ENCODE data around the gene SLC26A9.
"Not testable (repeated sequence)": the region's sequence is repeated elsewhere in the genome, so short reads cannot be mapped to it uniquely, and the experiment has no call there.

Gene SLC26A9

DNA sequence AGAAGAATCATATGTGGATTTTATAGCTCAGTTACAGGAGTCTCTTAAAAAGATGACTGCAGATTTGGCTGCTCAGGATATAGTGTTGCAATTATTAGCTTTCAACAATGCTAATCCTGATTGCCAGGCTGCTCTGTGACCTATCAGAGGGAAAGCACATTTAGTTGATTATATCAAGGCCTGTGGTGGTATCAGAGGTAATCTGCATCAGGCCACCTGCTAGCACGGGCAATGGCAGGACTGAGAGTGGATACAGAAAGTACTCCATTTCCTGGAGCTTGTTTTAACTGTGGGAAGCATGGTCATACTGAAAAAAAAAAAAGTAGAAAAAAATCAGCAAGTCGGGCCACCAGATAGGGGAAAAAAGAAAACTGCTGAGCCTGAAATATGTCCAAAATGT is 51.1 kb downstream of the SLC26A9 start:
- H3K56ac ChIP-seq (ENCODE audit: low read length); H3K4ac ChIP-seq (ENCODE audit: low read depth, low read length); H3K4me3 ChIP-seq (ENCODE audit: low read length); H4K5ac ChIP-seq (ENCODE audit: low read length); DNase-seq; H2BK15ac ChIP-seq (replicated peaks; ENCODE audit: low read depth); H2AK5ac ChIP-seq (ENCODE audit: low read length); H3K4me2 ChIP-seq (ENCODE audit: low read length); H3K27me3 ChIP-seq (ENCODE audit: insufficient read depth, low read length, poor library complexity); H3K18ac ChIP-seq (ENCODE audit: low read length); H3K23ac ChIP-seq (ENCODE audit: low read length); H3K9ac ChIP-seq (ENCODE audit: low read length); H3K4me1 ChIP-seq (ENCODE audit: control insufficient read depth, low read depth, low read length); H3K36me3 ChIP-seq (ENCODE audit: control insufficient read depth, insufficient read depth, low read length); H2BK120ac ChIP-seq (ENCODE audit: low read depth, low read length); H4K8ac ChIP-seq (ENCODE audit: low read depth, low read length); H3K79me2 ChIP-seq (ENCODE audit: control insufficient read depth, insufficient read depth, low read length); H3K79me1 ChIP-seq (ENCODE audit: low read length); H3K27ac ChIP-seq (ENCODE audit: low read depth, low read length); H2BK5ac ChIP-seq (ENCODE audit: low read length): not testable (repeated sequence)
- WGBS (ENCODE audit: extremely low coverage, insufficient coverage, low lambda C conversion rate): no CpG with 5 or more reads among the region's 2 CpGs

- not testable (repeated sequence) for H4K5ac ChIP-seq (ENCODE audit: low read length); DNase-seq; H2BK120ac ChIP-seq (ENCODE audit: low read depth, low read length); H3K4me2 ChIP-seq (ENCODE audit: low read length); H3K23ac ChIP-seq (ENCODE audit: low read length); H3K9ac ChIP-seq (ENCODE audit: low read length); H3K27ac ChIP-seq (ENCODE audit: low read depth, low read length); H3K27me3 ChIP-seq (ENCODE audit: insufficient read depth, low read length, poor library complexity); H3K56ac ChIP-seq (ENCODE audit: low read length); H3K36me3 ChIP-seq (ENCODE audit: control insufficient read depth, insufficient read depth, low read length); H3K4me1 ChIP-seq (ENCODE audit: control insufficient read depth, low read depth, low read length); H3K79me1 ChIP-seq (ENCODE audit: low read length); H2BK5ac ChIP-seq (ENCODE audit: low read length); H4K8ac ChIP-seq (ENCODE audit: low read depth, low read length); H2BK15ac ChIP-seq (replicated peaks; ENCODE audit: low read depth); H3K4me3 ChIP-seq (ENCODE audit: low read length); H3K79me2 ChIP-seq (ENCODE audit: control insufficient read depth, insufficient read depth, low read length); H3K4ac ChIP-seq (ENCODE audit: low read depth, low read length); H3K18ac ChIP-seq (ENCODE audit: low read length); H2AK5ac ChIP-seq (ENCODE audit: low read length)
- no CpG with 5 or more reads among the region's 2 CpGs for WGBS (ENCODE audit: extremely low coverage, insufficient coverage, low lambda C conversion rate)
Observed at GRCh38 chr1:205891481-205891880, 51.8 kb downstream of the SLC26A9 start.

GRCh38 chr1:205890631-205891030 is 52.6 kb downstream of the SLC26A9 start:
- H3K79me1 ChIP-seq (ENCODE audit: low read length); H2BK15ac ChIP-seq (replicated peaks; ENCODE audit: low read depth); H3K18ac ChIP-seq (ENCODE audit: low read length); H2BK120ac ChIP-seq (ENCODE audit: low read depth, low read length); H3K4ac ChIP-seq (ENCODE audit: low read depth, low read length); H3K4me2 ChIP-seq (ENCODE audit: low read length); H3K36me3 ChIP-seq (ENCODE audit: control insufficient read depth, insufficient read depth, low read length); H3K9ac ChIP-seq (ENCODE audit: low read length); H3K27me3 ChIP-seq (ENCODE audit: insufficient read depth, low read length, poor library complexity); H3K23ac ChIP-seq (ENCODE audit: low read length); H3K4me1 ChIP-seq (ENCODE audit: control insufficient read depth, low read depth, low read length); H3K27ac ChIP-seq (ENCODE audit: low read depth, low read length); DNase-seq; H4K8ac ChIP-seq (ENCODE audit: low read depth, low read length); H3K79me2 ChIP-seq (ENCODE audit: control insufficient read depth, insufficient read depth, low read length); H4K5ac ChIP-seq (ENCODE audit: low read length); H3K56ac ChIP-seq (ENCODE audit: low read length); H2BK5ac ChIP-seq (ENCODE audit: low read length); H3K4me3 ChIP-seq (ENCODE audit: low read length); H2AK5ac ChIP-seq (ENCODE audit: low read length): not testable (repeated sequence)
- WGBS (ENCODE audit: extremely low coverage, insufficient coverage, low lambda C conversion rate): no CpG with 5 or more reads among the region's 3 CpGs

GRCh38 chr1:205889706-205890105 is 53.5 kb downstream of the SLC26A9 start:
- peak; percentile 69 for DNase-seq
- H2BK120ac ChIP-seq (ENCODE audit: low read depth, low read length); H3K79me2 ChIP-seq (ENCODE audit: control insufficient read depth, insufficient read depth, low read length); H4K8ac ChIP-seq (ENCODE audit: low read depth, low read length); H2BK5ac ChIP-seq (ENCODE audit: low read length); H3K18ac ChIP-seq (ENCODE audit: low read length); H3K27ac ChIP-seq (ENCODE audit: low read depth, low read length); H3K36me3 ChIP-seq (ENCODE audit: control insufficient read depth, insufficient read depth, low read length); H3K4me1 ChIP-seq (ENCODE audit: control insufficient read depth, low read depth, low read length); H3K23ac ChIP-seq (ENCODE audit: low read length); H3K4me2 ChIP-seq (ENCODE audit: low read length); H3K4me3 ChIP-seq (ENCODE audit: low read length); H3K79me1 ChIP-seq (ENCODE audit: low read length); H2BK15ac ChIP-seq (replicated peaks; ENCODE audit: low read depth); H3K4ac ChIP-seq (ENCODE audit: low read depth, low read length); H3K9ac ChIP-seq (ENCODE audit: low read length); H3K27me3 ChIP-seq (ENCODE audit: insufficient read depth, low read length, poor library complexity); H2AK5ac ChIP-seq (ENCODE audit: low read length); H4K5ac ChIP-seq (ENCODE audit: low read length); H3K56ac ChIP-seq (ENCODE audit: low read length): not testable (repeated sequence)
- no CpG with 5 or more reads among the region's 3 CpGs for WGBS (ENCODE audit: extremely low coverage, insufficient coverage, low lambda C conversion rate)

GRCh38 chr1:205889006-205889405 is 54.2 kb downstream of the SLC26A9 start:
- not testable (repeated sequence) for H4K5ac ChIP-seq (ENCODE audit: low read length); H3K79me1 ChIP-seq (ENCODE audit: low read length); H3K56ac ChIP-seq (ENCODE audit: low read length); H2AK5ac ChIP-seq (ENCODE audit: low read length); H3K9ac ChIP-seq (ENCODE audit: low read length); H4K8ac ChIP-seq (ENCODE audit: low read depth, low read length); DNase-seq; H3K18ac ChIP-seq (ENCODE audit: low read length); H3K36me3 ChIP-seq (ENCODE audit: control insufficient read depth, insufficient read depth, low read length); H3K27ac ChIP-seq (ENCODE audit: low read depth, low read length); H3K4me1 ChIP-seq (ENCODE audit: control insufficient read depth, low read depth, low read length); H2BK120ac ChIP-seq (ENCODE audit: low read depth, low read length); H3K79me2 ChIP-seq (ENCODE audit: control insufficient read depth, insufficient read depth, low read length); H2BK15ac ChIP-seq (replicated peaks; ENCODE audit: low read depth); H3K27me3 ChIP-seq (ENCODE audit: insufficient read depth, low read length, poor library complexity); H2BK5ac ChIP-seq (ENCODE audit: low read length); H3K4me2 ChIP-seq (ENCODE audit: low read length); H3K23ac ChIP-seq (ENCODE audit: low read length); H3K4me3 ChIP-seq (ENCODE audit: low read length); H3K4ac ChIP-seq (ENCODE audit: low read depth, low read length)
- 91% methylated on average over 1 of the region's 4 CpGs for WGBS (ENCODE audit: extremely low coverage, insufficient coverage, low lambda C conversion rate)

- no peak overlapping the region for H3K18ac ChIP-seq (ENCODE audit: low read length)
- H3K4ac ChIP-seq (ENCODE audit: low read depth, low read length): no peak overlapping the region
- no peak overlapping the region for H4K8ac ChIP-seq (ENCODE audit: low read depth, low read length)
- no peak overlapping the region for H4K5ac ChIP-seq (ENCODE audit: low read length)
- H2AK5ac ChIP-seq (ENCODE audit: low read length): no peak overlapping the region
- no peak overlapping the region for H3K4me3 ChIP-seq (ENCODE audit: low read length)
- H2BK15ac ChIP-seq (replicated peaks; ENCODE audit: low read depth): no peak overlapping the region
- no peak overlapping the region for H3K9ac ChIP-seq (ENCODE audit: low read length)
- H3K56ac ChIP-seq (ENCODE audit: low read length): no peak overlapping the region
- no peaks in the 10 kb centered on the region for H3K79me2 ChIP-seq (ENCODE audit: control insufficient read depth, insufficient read depth, low read length)
- no peak overlapping the region for H3K27ac ChIP-seq (ENCODE audit: low read depth, low read length)
- DNase-seq: no peak
- no peaks in the 10 kb centered on the region for H3K36me3 ChIP-seq (ENCODE audit: control insufficient read depth, insufficient read depth, low read length)
- H3K4me1 ChIP-seq (ENCODE audit: control insufficient read depth, low read depth, low read length): no peaks in the 10 kb centered on the region
- H3K27me3 ChIP-seq (ENCODE audit: insufficient read depth, low read length, poor library complexity): no peaks in the 10 kb centered on the region
- no peak overlapping the region for H3K4me2 ChIP-seq (ENCODE audit: low read length)
- H3K23ac ChIP-seq (ENCODE audit: low read length): no peak overlapping the region
- H2BK5ac ChIP-seq (ENCODE audit: low read length): no peak overlapping the region
- H3K79me1 ChIP-seq (ENCODE audit: low read length): no peaks in the 10 kb centered on the region
- H2BK120ac ChIP-seq (ENCODE audit: low read depth, low read length): no peak overlapping the region
Observed at GRCh38 chr1:205883792-205884191, 59.5 kb downstream of the SLC26A9 start.

All from mesendoderm (in vitro differentiated cells).